Activated CD8-positive, alpha-beta memory T cell treated with anti-CD3 and anti-CD28 coated beads, Interleukin-2, amount 50 U/mL, for 1 hour (primary cell): ENCODE measurements around the gene LHPP.

ENCODE experiments used
- DNase-seq: peaks from one replicate; pipeline ENCODE4 v3.0.0-alpha.2; 2020; ENCODE audit errors: extremely low read depth

The LHPP gene

DNA sequence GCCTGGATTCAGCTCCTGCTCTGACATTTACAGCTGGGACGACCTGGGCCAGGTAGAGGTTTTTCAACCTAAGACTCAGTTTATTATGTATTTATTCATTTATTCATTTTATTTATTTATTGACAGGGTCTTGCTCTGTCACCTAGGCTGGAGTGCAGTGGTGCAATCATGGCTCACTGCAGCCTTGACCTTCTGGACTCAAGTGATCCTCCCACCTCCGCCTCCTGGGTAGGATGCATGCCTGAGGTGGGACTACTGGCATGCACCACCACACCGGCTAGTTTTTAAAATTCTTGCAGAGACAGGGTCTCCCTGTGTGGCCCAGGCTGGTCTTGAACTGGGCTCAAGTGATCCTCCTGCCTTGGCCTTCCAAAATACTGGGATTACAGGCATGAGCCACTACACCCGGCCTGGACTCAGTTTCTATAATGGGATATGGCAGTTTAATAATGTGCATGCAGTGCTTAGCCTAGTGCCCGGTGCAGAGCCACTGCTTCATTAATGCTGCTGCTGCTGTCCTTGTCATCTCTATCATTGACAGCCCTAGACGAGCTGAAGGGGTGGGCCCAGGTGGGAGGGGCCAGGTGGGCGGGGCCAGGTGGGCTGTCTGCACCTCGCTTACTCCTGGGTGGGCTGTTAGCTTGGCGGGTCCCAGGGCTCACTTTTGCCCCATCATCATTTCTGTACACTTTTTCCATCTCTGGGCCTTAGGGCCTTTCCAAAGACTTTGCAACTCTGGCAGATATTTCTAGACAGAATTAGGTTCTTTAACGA, 92.6 kb downstream of the LHPP start:
- DNase-seq, result no peak

GRCh38 chr10:124557167-124557566, 95.5 kb downstream of the LHPP start:
- no peak for DNase-seq

GRCh38 chr10:124557648-124558338, 96.2 kb downstream of the LHPP start:
- no peak for DNase-seq

DNA sequence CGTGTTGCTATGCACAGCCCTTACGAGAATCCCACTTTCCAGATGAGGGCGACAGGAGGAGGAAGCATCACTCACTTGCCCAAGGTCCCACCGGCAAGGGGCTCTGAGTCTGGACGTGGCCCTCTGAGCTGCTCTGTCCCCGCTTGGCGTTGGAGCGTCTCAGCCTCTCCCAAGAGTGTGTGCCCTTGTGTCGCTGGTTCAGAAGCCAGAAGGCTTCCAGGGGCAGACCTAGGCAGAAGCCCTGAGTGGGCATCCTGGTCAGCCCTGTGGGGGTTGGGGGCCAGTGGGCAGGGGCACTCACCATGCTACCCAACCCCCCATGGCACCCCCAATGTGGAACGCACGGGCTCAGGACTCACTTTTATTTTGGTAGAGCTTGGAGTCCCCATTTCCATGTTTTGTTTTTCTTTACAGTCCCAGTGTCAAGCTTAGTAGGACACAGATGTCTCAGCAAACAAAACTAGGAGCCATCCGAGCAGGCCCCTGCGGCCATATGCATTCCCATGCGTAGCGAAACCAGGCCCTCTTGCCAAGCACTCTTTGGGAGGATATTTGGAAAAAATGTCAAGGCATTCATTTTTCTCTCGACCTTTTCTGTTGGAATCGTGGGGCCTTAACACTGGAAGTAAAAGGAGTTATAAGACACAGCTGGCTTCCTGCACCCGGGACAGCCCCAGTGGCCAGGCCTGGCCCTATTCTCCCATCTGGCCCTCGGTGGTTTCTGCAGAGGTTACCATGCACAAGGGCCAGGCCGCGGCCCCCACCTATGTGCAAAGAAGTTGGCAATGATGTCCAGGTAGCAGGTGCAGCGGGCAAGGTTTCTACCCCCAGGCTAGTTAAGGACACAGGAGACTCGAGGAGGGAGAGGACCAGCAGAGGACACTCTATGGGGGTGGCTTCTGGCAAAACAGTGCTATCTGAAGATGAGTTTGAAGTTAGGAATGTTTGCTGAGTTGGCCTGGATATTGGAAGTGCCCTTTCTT, 97.0 kb downstream of the LHPP start:
- no peak for DNase-seq

GRCh38 chr10:124559372-124560132, 97.9 kb downstream of the LHPP start:
- DNase-seq, result no peak

- no peak for DNase-seq
These were observed 98.9 kb downstream of the LHPP start for GRCh38 chr10:124560377-124561105.

GRCh38 chr10:124561206-124561605, 99.6 kb downstream of the LHPP start:
- no peak for DNase-seq

- no peak for DNase-seq
These were observed 100.9 kb downstream of the LHPP start for GRCh38 chr10:124562425-124563060.

- DNase-seq, result no peak
These were observed 101.9 kb downstream of the LHPP start for GRCh38 chr10:124563320-124564040.

DNA sequence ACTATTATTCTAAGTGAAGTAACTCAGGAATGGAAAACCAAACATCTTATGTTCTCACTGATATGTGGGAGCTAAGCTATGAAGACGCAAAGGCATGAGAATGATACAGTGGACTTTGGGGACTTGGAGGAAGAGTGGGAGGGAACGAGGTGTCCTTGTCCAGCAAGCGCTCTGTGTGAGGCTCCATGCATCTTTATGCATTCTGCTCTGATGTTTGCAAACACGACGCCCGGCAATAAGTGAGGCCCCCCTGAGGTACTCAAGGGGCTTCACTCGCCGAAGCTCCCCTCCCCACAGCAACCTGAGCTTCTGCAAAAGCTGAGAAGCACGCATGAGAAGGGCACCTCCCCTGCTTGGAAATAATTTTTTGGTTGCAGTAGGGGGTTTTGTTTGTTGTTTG, 103.3 kb downstream of the LHPP start:
- no peak for DNase-seq

GRCh38 chr10:124565565-124566221, 104.1 kb downstream of the LHPP start:
- no peak for DNase-seq

- no peak for DNase-seq
These were observed 104.7 kb downstream of the LHPP start for GRCh38 chr10:124566222-124566888.

DNA sequence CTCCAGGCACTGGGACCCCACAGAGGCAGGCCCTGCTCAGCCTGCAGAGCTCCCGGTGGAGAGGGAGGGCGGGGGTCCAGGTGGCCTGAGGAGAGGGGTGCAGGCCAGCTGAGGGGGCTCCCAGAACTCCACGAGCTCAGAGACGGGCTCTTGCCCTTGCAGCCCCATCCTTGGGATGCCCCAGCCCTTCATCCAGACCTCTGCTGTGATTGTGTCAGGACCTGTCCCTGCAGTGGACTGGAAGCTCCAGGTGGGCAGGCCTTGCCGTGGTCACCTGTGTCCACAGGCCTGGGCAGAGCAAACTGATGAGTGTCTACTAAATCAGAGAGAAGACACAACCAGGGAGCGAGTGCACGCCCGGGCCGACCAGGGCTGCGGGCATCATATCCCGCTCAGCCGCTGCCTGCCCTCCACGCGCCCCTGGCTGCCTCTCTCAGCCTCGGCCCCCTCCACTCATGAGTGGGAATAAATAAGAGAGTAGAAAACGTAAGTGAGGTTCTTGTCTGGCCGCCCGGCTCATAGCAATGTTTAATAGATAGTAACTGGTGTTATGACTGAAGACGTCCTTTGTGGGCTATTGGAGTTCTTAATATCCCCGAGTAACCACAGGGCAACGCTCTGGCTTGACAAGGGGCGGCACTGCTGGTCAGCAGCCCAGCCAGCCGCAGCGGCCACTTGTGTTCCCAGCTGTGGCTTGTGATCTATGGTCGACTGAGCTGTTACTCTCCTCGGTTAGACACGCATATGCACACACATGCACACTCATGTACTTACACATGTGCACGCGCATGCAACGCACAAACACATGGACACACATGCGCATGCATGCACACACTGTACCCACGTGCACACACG, 105.6 kb downstream of the LHPP start:
- no peak for DNase-seq

- DNase-seq, result no peak
These were observed 106.7 kb downstream of the LHPP start for GRCh38 chr10:124568339-124568738.

GRCh38 chr10:124568848-124569622, 107.4 kb downstream of the LHPP start:
- no peak for DNase-seq

DNA sequence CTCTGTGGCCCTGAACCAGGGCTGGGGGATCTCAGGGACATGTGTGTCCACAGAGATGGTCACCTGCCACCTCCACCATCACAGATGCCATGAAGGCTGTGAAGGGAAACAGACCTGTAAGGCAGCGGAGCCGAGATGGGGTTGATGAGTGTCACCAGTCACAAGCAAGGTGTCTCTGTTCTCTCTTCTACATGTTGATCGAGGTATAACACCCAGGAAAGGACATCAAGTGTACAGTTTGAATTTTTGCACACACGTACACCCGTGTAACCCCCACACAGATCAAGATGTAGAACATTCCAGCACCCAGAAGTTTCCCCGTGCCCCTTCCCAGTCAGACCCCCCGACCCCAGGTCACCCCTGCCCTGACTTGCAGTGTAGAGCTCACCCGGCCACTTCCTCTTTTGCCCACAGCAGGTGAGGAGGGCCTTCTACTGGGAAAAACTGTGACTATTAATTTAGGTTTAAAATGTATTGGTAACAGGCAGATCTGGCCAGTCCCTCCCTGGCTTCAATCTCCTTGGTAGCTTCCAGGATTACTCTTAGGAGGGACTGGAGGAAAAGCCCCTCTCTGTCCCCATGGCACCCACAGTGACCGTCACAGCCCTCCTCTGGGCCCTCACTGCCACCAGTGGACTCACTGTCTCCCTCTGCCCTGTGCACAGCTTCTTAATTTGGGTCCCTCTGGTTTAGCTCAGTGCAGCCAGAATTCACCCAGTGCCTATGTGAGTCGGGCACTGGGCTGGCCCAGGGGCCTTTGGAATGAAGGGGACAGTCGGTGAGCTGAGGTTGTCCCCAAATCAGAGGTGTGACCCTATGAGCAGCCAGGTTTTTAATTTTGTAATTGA, 108.2 kb downstream of the LHPP start:
- no peak for DNase-seq
